HUDEP-2 (cell line): ENCODE results near the gene ARL17B.
"Not testable (repeated sequence)": the region's sequence is repeated elsewhere in the genome, so short reads cannot be mapped to it uniquely, and the experiment has no call there.

Experiments used
- DNase-seq, 76 experiments: peaks; one replicate each; lab custom pipeline; 2025; ENCODE audit not compliant: unreplicated experiment in 76 of 76; lab: John Stamatoyannopoulos, UW

Gene ARL17B

DNA sequence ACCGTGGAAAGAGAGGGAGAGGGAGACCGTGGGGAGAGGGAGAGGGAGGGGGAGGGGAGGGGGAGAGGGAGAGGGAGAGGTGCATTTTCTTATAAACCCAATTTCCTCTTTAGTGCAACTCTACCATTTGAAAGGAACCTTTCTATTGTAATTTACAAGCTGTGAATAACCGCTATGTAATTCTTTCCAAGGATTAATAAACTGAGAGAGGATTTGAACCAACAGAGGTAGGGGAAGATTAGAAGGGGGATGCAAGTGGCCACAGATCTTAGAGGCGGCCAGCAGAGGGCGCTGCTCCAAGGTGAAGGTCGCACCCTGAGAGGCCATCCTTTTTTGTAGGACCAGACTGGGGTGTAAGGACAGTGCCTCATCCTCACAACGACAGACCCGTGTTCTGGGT lies 107.8 kb downstream of the ARL17B start:
- DNase-seq, result peak in 56 of 76 experiments; percentile 1 to 63 (median 34)

DNA sequence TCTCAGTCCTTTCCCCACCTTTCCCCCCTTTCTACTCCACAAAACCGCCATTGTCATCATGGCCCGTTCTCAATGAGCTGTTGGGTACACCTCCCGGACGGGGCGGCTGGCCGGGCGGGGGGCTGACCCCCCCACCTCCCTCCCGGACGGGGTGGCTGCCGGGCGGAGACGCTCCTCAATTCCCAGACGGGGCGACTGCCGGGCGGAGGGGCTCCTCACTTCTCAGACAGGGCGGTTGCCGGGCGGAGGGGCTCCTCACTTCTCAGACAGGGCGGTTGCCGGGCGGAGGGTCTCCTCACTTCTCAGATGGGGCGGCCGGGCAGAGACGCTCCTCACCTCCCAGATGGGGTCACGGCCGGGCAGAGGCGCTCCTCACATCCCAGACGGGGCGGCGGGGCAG lies 108.8 kb downstream of the ARL17B start:
- DNase-seq, result not testable (repeated sequence)

DNA sequence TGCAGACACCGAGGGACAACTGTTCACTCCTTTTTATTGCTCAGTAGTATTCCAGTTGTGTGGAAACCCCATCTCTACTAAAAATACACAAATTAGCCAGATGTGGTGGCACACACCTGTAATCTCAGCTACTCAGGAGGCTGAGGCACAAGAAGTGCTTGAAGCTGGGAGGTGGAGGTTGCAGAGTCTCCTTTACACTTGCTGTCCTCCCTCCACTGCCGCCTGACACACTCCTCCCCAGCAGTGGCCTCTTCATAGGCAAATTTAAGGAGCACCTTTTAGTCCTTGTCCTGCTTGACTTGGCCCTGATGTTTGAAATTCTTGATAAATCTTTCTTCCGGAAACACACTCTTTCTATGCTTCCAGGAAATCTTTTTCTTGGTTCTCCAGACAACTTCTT lies 112.4 kb downstream of the ARL17B start:
- not testable (repeated sequence) for DNase-seq

DNA sequence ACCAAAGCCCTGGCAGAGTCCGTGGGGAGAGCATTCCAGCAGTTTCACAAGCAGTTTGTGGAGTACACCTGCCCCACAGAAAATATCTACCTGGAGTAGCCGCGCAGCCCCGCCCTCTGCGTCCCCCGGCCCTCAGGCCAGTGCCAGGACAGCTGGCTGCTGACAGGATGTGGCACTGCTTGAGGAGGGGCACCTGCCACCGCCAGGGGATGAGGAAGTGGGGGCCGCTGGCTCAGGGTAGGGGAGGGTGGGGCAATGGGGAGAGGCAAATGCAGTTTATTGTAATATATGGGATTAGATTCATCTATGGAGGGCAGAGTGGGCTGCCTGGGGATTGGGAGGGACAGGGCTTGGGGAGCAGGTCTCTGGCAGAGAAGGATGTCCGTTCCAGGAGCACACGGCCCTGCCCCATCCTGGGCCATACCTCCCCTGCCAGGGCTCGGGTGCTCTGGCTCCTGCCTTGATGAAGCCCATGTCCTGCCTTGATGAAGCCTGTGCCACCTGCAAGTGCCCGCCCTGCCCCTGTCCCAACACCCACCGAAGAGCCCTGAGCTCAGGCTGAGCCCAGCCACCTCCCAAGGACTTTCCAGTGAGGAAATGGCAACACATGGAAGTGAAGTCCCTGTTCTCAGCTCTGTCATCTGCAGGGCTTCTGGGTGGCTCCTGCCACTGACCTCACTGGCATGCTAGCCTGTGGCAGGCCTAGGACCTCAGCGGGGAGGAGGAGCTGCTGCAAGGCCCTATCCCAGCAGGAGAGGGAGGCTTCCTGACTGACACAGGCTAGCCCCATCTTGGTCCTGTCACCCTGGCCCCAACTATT lies 116.4 kb downstream of the ARL17B start:
- peak in 20 of 76 experiments; percentile 1 to 57 (median 20) for DNase-seq

DNA sequence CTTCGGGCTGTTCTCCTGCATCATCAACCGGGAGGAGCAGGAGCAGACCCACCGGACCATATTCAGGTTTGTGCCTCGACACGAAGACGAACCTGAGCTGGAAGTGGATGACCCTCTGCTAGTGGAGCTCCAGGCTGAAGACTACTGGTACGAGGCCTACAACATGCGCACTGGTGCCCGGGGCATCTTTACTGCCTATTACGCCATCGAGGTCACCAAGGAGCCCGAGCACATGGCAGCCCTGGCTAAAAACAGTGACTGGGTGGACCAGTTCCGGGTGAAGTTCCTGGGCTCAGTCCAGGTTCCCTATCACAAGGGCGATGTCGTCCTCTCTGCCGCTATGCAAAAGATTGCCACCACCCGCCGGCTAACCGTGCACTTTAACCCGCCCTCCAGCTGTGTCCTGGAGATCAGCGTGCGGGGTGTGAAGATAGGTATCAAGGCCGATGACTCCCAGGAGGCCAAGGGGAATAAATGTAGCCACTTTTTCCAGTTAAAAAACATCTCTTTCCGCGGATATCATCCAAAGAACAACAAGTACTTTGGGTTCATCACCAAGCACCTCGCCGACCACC lies 117.1 kb downstream of the ARL17B start:
- DNase-seq, result not testable (repeated sequence)

DNA sequence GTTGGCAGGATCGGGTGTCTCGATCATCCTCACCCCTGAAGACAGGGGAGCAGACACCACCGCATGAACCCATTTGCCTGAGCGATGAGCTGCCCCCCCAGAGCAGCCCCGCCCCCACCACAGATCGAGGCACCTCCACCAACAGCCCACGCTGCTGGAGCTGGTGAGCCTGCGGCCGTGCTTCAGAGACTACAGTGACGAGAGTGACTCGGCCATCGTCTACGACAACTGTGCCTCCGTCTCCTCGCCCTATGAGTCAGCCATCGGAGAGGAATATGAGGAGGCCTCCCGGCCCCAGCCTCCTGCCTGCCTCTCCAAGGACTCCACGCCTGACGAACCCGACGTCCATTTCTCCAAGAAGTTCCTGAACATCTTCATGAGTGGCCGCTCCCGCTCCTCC lies 117.6 kb downstream of the ARL17B start:
- DNase-seq, result not testable (repeated sequence)

DNA sequence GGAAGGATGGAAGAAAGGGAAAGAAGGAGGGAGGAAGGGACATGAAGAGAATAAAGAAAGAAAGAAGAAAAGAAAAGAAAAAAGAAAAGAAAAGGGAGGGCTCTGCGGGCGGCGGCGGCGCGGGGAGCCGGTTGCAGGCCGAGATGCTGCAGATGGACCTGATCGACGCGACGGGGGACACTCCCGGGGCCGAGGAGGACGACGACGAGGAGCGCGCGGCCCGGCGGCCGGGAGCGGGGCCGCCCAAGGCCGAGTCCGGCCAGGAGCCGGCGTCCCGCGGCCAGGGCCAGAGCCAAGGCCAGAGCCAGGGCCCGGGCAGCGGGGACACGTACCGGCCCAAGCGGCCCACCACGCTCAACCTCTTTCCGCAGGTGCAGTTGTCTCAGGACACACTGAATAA lies 118.1 kb downstream of the ARL17B start:
- not testable (repeated sequence) for DNase-seq

DNA sequence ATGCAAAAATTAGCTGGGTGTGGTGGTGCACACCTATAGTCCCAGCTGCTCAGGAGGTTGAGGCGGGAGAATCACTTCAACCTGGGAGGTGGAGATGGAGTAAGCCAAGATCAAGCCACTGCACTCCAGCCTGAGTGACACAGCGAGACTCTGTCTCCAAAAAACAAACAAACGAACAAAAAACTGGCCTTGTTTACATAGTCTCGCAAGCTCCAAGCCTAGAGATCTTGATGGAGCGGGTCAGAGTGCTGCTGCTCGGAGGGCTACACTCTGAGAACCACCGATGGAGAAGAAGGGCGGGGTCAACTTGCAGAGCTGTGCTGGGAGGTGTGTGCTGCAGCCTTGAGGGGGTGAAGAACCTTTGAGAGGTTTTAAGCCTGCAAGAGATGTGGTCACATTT lies 130.2 kb downstream of the ARL17B start:
- DNase-seq, result not testable (repeated sequence)

DNA sequence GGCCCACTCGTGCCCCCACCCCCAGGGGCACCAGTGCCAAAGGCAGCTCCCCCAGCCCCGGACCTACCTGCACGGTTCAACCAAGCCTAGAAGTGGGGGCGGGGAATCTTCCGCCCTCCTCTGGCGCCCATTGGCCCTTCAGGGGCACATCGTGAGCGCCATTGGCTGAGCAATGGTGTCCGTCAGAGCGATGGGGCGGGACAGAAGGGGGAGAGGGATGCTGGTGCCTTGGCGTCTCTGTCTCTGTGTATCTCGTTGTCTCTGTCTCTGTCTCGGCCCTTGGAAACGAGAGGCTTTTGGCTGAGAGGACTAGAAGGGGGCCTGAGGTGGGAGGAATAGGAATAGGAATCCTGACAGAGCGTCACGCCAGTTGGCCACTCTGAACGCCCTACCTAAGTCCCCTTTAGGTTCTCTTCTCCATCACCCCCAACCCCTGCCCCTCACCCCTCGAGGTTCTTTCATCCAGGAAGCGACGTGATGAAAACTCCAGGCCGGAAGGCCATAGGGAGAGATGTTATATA lies 136.2 kb downstream of the ARL17B start:
- DNase-seq, result peak in 74 of 76 experiments; percentile 20 to 95 (median 77)

DNA sequence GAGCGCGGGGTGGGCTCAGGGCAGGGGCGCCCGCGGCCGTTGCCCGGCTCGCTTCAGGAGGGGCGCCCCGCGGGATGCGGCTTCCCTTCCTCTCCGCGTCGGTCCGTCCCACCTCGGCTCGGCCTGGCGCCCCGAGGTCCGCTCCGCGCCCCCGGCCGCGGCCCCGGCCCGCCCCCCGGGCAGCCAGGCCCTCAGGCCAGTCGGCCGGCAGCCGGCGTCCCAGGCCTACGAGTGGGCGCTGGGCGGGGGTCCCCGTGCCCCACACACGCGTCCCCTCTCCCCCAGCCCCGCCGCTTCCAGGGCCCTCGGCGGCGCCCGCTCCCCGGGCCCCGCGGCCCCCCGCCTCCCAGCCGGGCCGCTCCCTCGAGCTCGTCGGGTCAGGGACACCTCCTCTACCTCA lies 136.7 kb downstream of the ARL17B start:
- DNase-seq, result not testable (repeated sequence)
